Cardiac fibroblast (primary cell): Measurements from ENCODE around the gene ASAP3.

ENCODE experiments used
- DNase-seq, 2 donors: peaks; one replicate each; pipeline versions ENCODE4 v3.0.0 to v3.0.0-alpha.2; 2010; ENCODE audit warnings: low read depth in 2 of 2
- H3K4me3 ChIP-seq, 2 donors: replicated peaks in 1 of 2; 1 replicate in 1 of 2; 2 replicates in 1 of 2; pipeline ENCODE4 v1.5.1; 2011; ENCODE audit warnings: low read depth in 2 of 2, low read length in 2 of 2, mild to moderate bottlenecking in 2 of 2, moderate library complexity in 1 of 2
- CTCF ChIP-seq: IDR thresholded peaks from one replicate; pipeline ENCODE4 v1.5.1; 2011; ENCODE audit warnings: low read depth, mild to moderate bottlenecking, low read length, inconsistent platforms

ASAP3 gene

DNA sequence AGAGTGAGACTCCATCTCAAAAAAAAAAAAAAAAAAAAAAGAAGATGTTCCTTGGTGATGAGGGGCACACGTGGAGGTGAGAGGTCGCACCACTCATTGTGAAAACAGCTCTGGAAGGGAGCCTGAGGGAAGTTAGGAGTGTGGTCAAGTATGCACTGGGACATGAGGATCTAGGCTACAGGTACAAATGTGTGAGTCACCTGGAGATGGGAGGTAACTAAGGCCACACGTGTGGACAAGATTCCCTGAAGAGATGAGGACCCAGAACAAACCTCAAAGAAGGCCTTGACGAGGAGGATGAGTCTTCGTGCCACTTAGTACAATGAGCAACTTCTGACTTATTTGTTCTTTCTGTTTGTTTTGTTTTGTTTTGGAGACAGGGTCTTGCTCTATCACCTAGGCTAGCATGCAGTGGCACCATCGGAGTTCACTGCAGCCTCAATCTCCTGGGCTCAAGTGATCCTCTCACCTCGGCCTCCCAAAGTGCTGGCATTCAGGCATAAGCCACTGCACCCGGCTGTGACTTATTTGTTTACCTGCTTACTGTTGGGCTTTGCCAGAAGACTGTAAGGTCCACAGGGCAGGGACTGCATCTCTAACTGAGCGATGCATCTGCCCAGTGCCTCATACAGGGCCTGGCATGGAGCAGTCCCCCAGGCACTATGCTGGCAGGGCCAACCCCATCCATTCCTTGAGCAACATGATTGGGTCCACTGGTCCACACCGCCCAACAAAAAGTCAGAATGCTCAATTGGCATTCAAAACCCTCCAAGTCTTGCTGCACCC is 6.4 kb downstream of the ASAP3 start:
- TF ChIP-seq CTCF, result no peak
- no peak for DNase-seq
- no peak overlapping the region for H3K4me3 ChIP-seq

GRCh38 chr1:23475641-23476040 is 8.3 kb downstream of the ASAP3 start:
- no peak overlapping the region for H3K4me3 ChIP-seq
- DNase-seq, result peak in 1 of 2 donors; percentile 75
- no peak for TF ChIP-seq CTCF

DNA sequence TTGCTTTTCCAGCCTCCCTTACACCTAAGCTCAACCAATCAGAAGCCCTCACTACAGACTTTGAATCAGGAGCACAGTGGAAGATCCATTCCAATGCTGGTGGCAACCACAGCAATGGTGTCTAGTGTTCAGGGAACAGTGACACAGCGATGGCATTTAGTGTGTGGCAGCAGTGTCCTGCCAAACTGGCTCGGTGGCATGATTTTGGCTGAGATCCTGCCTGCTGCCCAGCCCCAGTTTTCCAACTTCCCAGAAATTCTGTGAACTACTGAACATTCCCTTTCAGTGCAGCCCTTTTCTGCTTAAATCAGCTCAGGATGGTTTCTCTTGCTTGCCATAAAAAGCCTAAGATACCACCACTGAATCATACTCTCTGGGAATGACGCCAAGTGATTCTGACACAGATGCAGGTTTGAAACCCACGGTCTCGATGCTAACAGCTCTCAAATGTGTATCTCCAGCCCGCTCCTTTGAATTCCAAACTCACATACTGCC is 8.8 kb downstream of the ASAP3 start:
- H3K4me3 ChIP-seq, result no peak overlapping the region
- no peak for TF ChIP-seq CTCF
- DNase-seq, result peak; percentile 89 to 92

- DNase-seq, result peak in 1 of 2 donors; percentile 36
- H3K4me3 ChIP-seq, result no peak overlapping the region
- no peak for TF ChIP-seq CTCF
Measured at GRCh38 chr1:23473037-23473800, 10.8 kb downstream of the ASAP3 start.

DNA sequence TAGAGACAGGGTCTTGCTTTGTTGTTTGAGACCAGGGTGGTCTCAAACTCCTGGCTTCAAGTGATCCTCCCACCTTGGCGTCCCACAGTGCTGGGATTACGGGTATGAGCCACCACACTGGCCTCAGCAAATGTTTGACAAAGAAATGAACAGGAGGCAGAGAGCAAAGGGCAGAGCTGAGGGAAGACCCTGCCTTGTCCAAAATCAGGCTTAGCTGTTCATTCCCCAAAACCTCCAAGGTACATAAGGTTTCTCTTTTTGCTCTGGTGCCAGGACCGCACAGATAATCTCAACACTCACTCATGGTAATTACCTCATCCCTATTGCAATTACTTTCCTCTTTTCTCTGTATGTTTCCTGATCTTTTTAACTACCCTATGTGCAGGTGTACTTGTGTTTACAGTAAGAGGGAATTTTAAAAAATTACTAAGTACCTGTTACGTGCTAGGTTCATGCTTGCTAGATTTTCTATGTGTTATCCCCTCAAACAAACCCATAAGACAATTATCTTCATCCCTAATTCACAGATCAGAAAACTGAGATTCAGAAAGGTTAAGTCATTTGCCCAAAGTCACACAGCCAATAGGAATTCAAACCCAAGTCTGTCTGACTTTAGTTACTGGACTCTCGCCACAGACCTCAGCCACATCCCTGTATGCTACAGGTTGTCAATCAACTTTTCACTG is 11.5 kb downstream of the ASAP3 start:
- H3K4me3 ChIP-seq, result no peak overlapping the region
- TF ChIP-seq CTCF, result no peak
- DNase-seq, result no peak

GRCh38 chr1:23471473-23472075 is 12.4 kb downstream of the ASAP3 start:
- no peak for DNase-seq
- no peak for TF ChIP-seq CTCF
- H3K4me3 ChIP-seq, result no peak overlapping the region
